Thyroid gland (tissue), 4 donors: ENCODE data around the gene RAB11FIP3. TPM values are rescaled to one million over a fixed set of nuclear protein-coding genes. Genes with fewer than 3 reads are reported as not detected.

ENCODE experiments used
- DNase-seq, 2 donors: peaks; one replicate each; pipeline ENCODE4 v3.0.0-alpha.2; 2019
- H3K27ac ChIP-seq, 3 donors: fragments of 200-600 bp; sonication (generic); 1 replicate in 2 of 3; 2 replicates in 1 of 3; pipeline ENCODE4 v1.5.1; 2016 to 2019; ENCODE audit warnings: mild to moderate bottlenecking in 1 of 3, moderate library complexity in 1 of 3
- H3K27me3 ChIP-seq: fragments of 200-600 bp; sonication (generic); one replicate; pipeline ENCODE4 v1.5.1; 2019
- H3K36me3 ChIP-seq, 2 donors: fragments of 200-600 bp; sonication (generic); one replicate each; pipeline ENCODE4 v1.5.1; 2016 to 2019
- H3K4me1 ChIP-seq, 2 donors: fragments of 200-600 bp; sonication (generic); one replicate each; pipeline ENCODE4 v1.5.1; 2017 to 2019
- H3K4me3 ChIP-seq, 3 donors: fragments of 200-600 bp; sonication (generic); replicated peaks in 1 of 3; 1 replicate in 2 of 3; 2 replicates in 1 of 3; pipeline ENCODE4 v1.5.1; 2016; ENCODE audit warnings: mild to moderate bottlenecking in 1 of 3
- H3K9me3 ChIP-seq: fragments of 200-600 bp; sonication (generic); one replicate; pipeline ENCODE4 v1.5.1; 2017
- CTCF ChIP-seq, 6 experiments: fragments of 200-600 bp in 3 of 6; fragments of 450-650 bp in 3 of 6; sonication (generic) in 3 of 6; IDR thresholded peaks; one replicate each; pipeline ENCODE4 v1.5.1; 2016 to 2019; ENCODE audit warnings: antibody characterized with exemption in 6 of 6, mild to moderate bottlenecking in 2 of 6, inconsistent platforms in 1 of 6, moderate library complexity in 1 of 6
- POLR2A ChIP-seq, 2 donors: fragments of 450-650 bp; IDR thresholded peaks; one replicate each; pipeline ENCODE4 v1.6.1; 2017; ENCODE audit warnings: antibody characterized with exemption in 2 of 2, mild to moderate bottlenecking in 2 of 2, moderate library complexity in 1 of 2
- WGBS, 2 donors: methylation state at CpG; one replicate each; pipeline ENCODE4 v1.1.5; 2017; 5-methylcytosine and 5-hydroxymethylcytosine counted together
- intact Hi-C: fragments of 100-400 bp; cut with DNase I; formaldehyde crosslinking; loops from one replicate; pipeline ENCODE4 v1.15.1; 2023
- total RNA-seq, 4 donors: library from RNA; depleted of rRNA; stranded (reverse); fragments of >200 nt; gene quantifications; one replicate each; pipeline ENCODE4 v1.2.3, GENCODE V29; 2016

RAB11FIP3 gene
- total RNA-seq, 4 donors from 2014 or later: 26.6 to 34.3 (median 28.0) TPM

GRCh38 chr16:554640-555365 is 129.4 kb downstream of the RAB11FIP3 start:
- Histone ChIP-seq H3K4me1 (peaks cover 13 to 20% of the 10 kb centered on the region in 2 donors), H3K27ac (no peak overlapping the region), H3K36me3 (peaks cover 11 to 13% of the 10 kb centered on the region in 2 donors), H3K27me3 (no peaks in the 10 kb centered on the region), H3K4me3 (no peak overlapping the region), H3K9me3 (no peaks in the 10 kb centered on the region)
- 91% methylated on average over 42 to 44 of the region's 54 CpGs for WGBS, 2 donors
- TF ChIP-seq CTCF (IDR thresholded peaks at IDR 0.05) (no peak), POLR2A (IDR thresholded peaks at IDR 0.05) (no peak)
- no peak for DNase-seq
- intact Hi-C loops: no loop called here

DNA sequence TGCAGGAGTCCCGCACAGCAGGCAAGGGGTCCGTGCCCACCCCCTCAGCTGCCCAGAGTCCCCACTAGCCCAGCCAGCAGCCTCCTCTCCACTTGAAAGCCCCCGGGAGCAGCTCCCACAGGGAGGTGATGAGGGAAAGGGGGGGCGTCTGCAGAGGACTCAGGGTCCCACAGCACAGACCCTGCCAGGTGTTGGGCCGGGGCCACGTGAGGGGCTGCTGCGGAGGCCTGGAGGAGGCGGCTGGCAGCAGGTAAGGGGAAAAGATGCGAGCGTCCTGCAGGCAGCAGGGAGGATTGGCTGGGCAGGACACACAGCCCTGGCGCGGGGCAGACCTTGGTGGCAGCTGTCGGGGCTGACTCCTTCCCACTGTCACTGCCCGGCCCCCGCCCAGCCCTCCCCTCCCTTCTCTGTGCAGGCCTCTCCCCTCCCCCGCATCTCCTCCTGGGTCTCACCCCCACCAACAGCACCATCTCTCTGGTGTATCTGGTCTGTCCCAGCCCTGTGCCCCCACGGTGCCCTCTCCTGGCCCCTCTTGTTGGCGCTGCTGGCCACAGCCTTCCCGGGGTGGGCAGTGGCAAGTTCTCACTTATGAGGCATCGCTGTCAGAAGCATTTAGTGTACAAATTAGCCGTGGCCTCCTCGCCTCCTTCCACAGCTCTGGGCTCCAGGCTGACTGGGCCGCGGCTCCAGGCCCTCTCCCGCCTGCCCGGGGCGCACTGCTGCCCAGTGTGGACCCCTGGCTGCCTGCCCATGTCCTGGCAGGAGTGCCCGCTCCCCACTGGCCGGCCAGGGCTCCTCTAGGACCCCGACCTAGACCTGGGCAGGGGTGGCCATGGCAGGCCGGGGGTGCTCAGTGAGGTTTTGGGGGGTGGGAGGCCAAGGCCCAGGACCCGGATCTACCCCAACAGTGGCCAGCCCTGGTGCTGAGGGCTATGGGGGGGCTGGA is 130.4 kb downstream of the RAB11FIP3 start:
- H3K27ac ChIP-seq: no peak overlapping the region
- no peaks in the 10 kb centered on the region for H3K9me3 ChIP-seq
- H3K36me3 ChIP-seq: peaks cover 11 to 13% of the 10 kb centered on the region in 2 donors
- intact Hi-C loops: no loop called here
- 77 to 91% methylated on average over 14 to 22 of the region's 32 CpGs for WGBS, 2 donors
- DNase-seq: no peak
- H3K27me3 ChIP-seq: no peaks in the 10 kb centered on the region
- no peak overlapping the region for H3K4me3 ChIP-seq
- TF ChIP-seq CTCF (IDR thresholded peaks at IDR 0.05) (no peak), POLR2A (IDR thresholded peaks at IDR 0.05) (no peak)
- H3K4me1 ChIP-seq: peaks cover 13 to 22% of the 10 kb centered on the region in 2 donors

DNA sequence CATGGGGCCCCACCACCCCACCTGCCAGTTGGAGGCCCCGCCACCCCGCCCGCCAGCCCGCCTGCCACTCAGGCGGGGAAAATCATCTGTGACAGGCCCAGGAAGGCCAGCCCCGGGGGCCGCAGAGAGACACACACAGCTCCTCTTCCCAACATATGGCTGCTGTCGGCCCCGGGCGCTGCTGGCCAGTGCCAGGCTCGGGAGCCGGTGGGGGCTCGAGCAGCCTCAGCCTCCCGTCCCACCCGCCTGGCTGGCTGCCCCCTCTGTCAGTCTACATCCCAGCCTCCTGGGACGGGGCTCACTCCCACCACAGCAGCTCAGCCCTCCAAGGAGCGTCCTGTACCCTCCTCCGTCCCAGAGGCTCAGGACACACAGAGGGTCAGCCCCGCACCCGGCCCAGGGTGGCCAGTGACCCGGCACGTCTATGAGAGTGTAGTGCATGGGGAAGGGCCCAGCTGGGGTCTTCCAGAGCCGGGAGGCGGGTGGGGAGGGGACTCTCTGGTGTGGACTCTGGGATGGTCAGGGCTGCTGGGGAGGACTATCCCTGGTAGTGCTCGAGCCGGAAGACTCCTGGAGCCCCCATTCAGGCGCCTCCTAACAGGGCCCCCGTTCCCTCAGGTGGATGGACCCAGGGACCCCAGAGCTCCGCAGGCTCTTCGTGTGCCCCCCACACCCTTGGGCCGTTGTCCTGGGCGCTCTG is 131.2 kb downstream of the RAB11FIP3 start:
- no peaks in the 10 kb centered on the region for H3K9me3 ChIP-seq
- H3K4me1 ChIP-seq: peaks cover 13 to 22% of the 10 kb centered on the region in 2 donors
- H3K36me3 ChIP-seq: peaks cover 11 to 12% of the 10 kb centered on the region in 2 donors
- H3K27ac ChIP-seq: no peak overlapping the region
- no peak for DNase-seq
- TF ChIP-seq POLR2A (IDR thresholded peaks at IDR 0.05) (no peak), CTCF (IDR thresholded peaks at IDR 0.05) (no peak)
- no peaks in the 10 kb centered on the region for H3K27me3 ChIP-seq
- intact Hi-C loops: no loop called here
- WGBS, 2 donors: 85 to 88% methylated on average over 20 to 31 of the region's 32 CpGs
- H3K4me3 ChIP-seq: no peak overlapping the region

DNA sequence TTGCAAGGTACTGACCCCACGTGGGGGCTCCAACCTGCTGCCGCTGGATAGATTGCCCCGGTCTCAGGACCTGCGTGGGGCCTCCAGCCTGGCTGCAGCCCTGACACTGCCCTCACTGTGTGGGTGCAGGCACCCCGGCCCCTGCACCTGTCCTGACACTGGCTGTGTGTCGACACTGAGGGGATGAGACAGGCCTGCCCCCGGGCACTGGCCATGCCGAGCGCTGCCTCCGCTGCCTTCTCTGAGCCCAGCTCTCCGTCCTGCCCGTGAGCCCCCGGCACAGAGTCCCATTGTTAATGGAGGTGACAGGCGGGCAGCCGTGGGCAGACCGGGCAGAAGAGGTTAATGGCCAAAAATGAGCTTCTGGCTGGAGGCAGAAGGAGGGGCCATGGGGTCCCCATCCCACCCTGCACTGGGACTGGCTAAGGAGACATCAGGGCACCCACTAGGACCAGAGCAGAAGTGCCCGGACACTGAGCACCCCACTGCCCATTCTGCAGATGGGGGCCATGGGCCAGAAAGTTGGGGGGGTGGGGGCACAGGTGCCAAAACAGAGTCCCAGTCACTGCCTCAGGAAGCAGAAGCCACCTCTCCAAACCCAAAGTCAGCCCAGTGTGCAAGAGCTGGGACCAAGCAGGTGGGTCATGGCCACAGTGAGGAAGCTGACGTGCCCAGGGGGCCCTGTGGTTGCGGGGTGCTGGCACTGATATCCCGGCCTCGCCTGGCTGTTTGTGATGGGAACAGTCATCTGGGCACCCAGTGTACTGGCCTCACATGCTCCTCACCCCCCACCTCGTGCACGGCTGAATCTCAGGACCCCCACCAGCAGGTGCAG is 132.2 kb downstream of the RAB11FIP3 start:
- no peak overlapping the region for H3K27ac ChIP-seq
- H3K4me3 ChIP-seq: no peak overlapping the region
- intact Hi-C loops: no loop called here
- TF ChIP-seq POLR2A (IDR thresholded peaks at IDR 0.05): no peak
- TF ChIP-seq CTCF (IDR thresholded peaks at IDR 0.05): no peak
- DNase-seq: no peak
- no peaks in the 10 kb centered on the region for H3K9me3 ChIP-seq
- peaks cover under 1 to 1% of the 10 kb centered on the region in 2 donors for H3K36me3 ChIP-seq
- no peaks in the 10 kb centered on the region for H3K27me3 ChIP-seq
- 77 to 91% methylated on average over 18 to 21 of the region's 23 CpGs for WGBS, 2 donors
- peaks cover 13 to 22% of the 10 kb centered on the region in 2 donors for H3K4me1 ChIP-seq
